GM23338 (cell line): Measurements from ENCODE around the gene ANP32A. TPM values are rescaled to one million over a fixed set of nuclear protein-coding genes. Genes with fewer than 3 reads are reported as not detected.

Source experiments
- ATAC-seq: fragments of 200-7000 bp; cut with Tn5 transposase; 3 replicates; pipeline ENCODE4 v1.9.1; 2020
- DNase-seq: peaks from one replicate; pipeline ENCODE4 v3.0.0-alpha.2; 2015; ENCODE audit warnings: low spot score
- H2AFZ ChIP-seq: fragments of 200-600 bp; sonication (generic); 2 replicates; pipeline ENCODE4 v1.8.0; 2016; ENCODE audit warnings: antibody characterized with exemption, mild to moderate bottlenecking, moderate library complexity
- H3F3A ChIP-seq: fragments of 200-600 bp; sonication (generic); replicated peaks from 2 replicates; pipeline ENCODE4 v1.8.0; 2017; ENCODE audit warnings: antibody characterized with exemption, mixed run types, low read depth
- H3K27ac ChIP-seq: fragments of 200-600 bp; sonication (generic); 2 replicates; pipeline ENCODE4 v1.6.1; 2016; ENCODE audit warnings: low read depth
- H3K27me3 ChIP-seq: fragments of 200-600 bp; sonication (generic); 2 replicates; pipeline ENCODE4 v1.8.0; 2016; ENCODE audit warnings: mild to moderate bottlenecking, mixed run types, moderate library complexity; ENCODE audit not compliant: insufficient read depth
- H3K36me3 ChIP-seq: fragments of 200-600 bp; sonication (generic); 2 replicates; pipeline ENCODE4 v1.8.0; 2016; ENCODE audit warnings: mild to moderate bottlenecking; ENCODE audit not compliant: insufficient read depth
- H3K4me1 ChIP-seq: fragments of 200-600 bp; sonication (generic); 2 replicates; pipeline ENCODE4 v1.8.0; 2016; ENCODE audit warnings: mild to moderate bottlenecking, moderate library complexity; ENCODE audit not compliant: insufficient read depth
- H3K4me2 ChIP-seq: fragments of 200-600 bp; sonication (generic); 2 replicates; pipeline ENCODE4 v1.7.1; 2017; ENCODE audit warnings: mixed run types
- H3K4me3 ChIP-seq: fragments of 200-600 bp; sonication (generic); 2 replicates; pipeline ENCODE4 v1.6.1; 2016; ENCODE audit warnings: mixed run types
- H3K79me2 ChIP-seq: fragments of 200-600 bp; sonication (generic); replicated peaks from 2 replicates; pipeline ENCODE4 v1.8.0; 2017; ENCODE audit warnings: mild to moderate bottlenecking; ENCODE audit not compliant: insufficient read depth
- H3K9me2 ChIP-seq: fragments of 200-600 bp; sonication (generic); 2 replicates; pipeline ENCODE4 v1.8.0; 2017; ENCODE audit not compliant: insufficient read depth
- H4K20me1 ChIP-seq: fragments of 200-600 bp; sonication (generic); replicated peaks from 2 replicates; pipeline ENCODE4 v1.8.0; 2017; ENCODE audit warnings: mild to moderate bottlenecking; ENCODE audit not compliant: insufficient read depth
- H3K27ac Mint-ChIP-seq: 2 replicates; pipeline ENCODE4 v1.8.0; 2020; ENCODE audit warnings: inconsistent platforms, mild to moderate bottlenecking, moderate library complexity, mixed read lengths
- H3K27me3 Mint-ChIP-seq: 3 replicates; pipeline ENCODE4 v1.8.0; 2022; ENCODE audit warnings: low read depth, mild to moderate bottlenecking, moderate library complexity, mixed read lengths, inconsistent platforms; ENCODE audit not compliant: insufficient read depth, poor library complexity
- H3K36me3 Mint-ChIP-seq: 3 replicates; pipeline ENCODE4 v1.8.0; 2021; ENCODE audit warnings: low read depth, mild to moderate bottlenecking, inconsistent platforms, moderate library complexity, mixed read lengths
- H3K4me1 Mint-ChIP-seq: 3 replicates; pipeline ENCODE4 v1.8.0; 2020; ENCODE audit warnings: mild to moderate bottlenecking, inconsistent platforms, mixed read lengths
- H3K4me3 Mint-ChIP-seq: 3 replicates; pipeline ENCODE4 v1.8.0; 2021; ENCODE audit warnings: moderate library complexity, mild to moderate bottlenecking, inconsistent platforms, mixed read lengths
- H3K9me3 Mint-ChIP-seq: 3 replicates; pipeline ENCODE4 v1.8.0; 2020; ENCODE audit warnings: moderate library complexity, mild to moderate bottlenecking, inconsistent platforms, mixed read lengths
- CREB1 ChIP-seq: fragments of 250-450 bp; sonication (Bioruptor Pico); IDR thresholded peaks from 2 replicates; pipeline ENCODE4 v1.5.0; 2020; ENCODE audit warnings: low read depth, mild to moderate bottlenecking, moderate library complexity
- EZH2phosphoT487 ChIP-seq: fragments of 200-600 bp; sonication (generic); IDR thresholded peaks from one replicate; pipeline ENCODE4 v1.8.1; 2018; ENCODE audit warnings: antibody characterized with exemption; ENCODE audit not compliant: unreplicated experiment
- JUNB ChIP-seq: IDR thresholded peaks from one replicate; pipeline ENCODE4 v1.6.1; 2016; ENCODE audit warnings: antibody characterized with exemption; ENCODE audit not compliant: unreplicated experiment
- NANOG ChIP-seq: IDR thresholded peaks from 2 replicates; pipeline ENCODE4 v1.6.1; 2016; ENCODE audit warnings: antibody characterized with exemption, borderline replicate concordance
- POLR2AphosphoS5 ChIP-seq: IDR thresholded peaks from 2 replicates; pipeline ENCODE4 v1.6.1; 2016; ENCODE audit warnings: antibody characterized with exemption, low read depth
- REST ChIP-seq: IDR thresholded peaks from one replicate; pipeline ENCODE4 v1.6.1; 2018; ENCODE audit warnings: antibody characterized with exemption; ENCODE audit not compliant: unreplicated experiment
- STAT1 ChIP-seq: IDR thresholded peaks from one replicate; pipeline ENCODE4 v1.6.1; 2016; ENCODE audit warnings: antibody characterized with exemption; ENCODE audit not compliant: unreplicated experiment
- ZNF114 ChIP-seq: fragments of 250-450 bp; sonication (Bioruptor Pico); IDR thresholded peaks from 2 replicates; pipeline ENCODE4 v1.5.0; 2020; ENCODE audit warnings: mild to moderate bottlenecking, moderate library complexity
- ZNF331 ChIP-seq: fragments of 250-450 bp; sonication (Bioruptor Pico); IDR thresholded peaks from 2 replicates; pipeline ENCODE4 v1.5.0; 2020; ENCODE audit warnings: low read depth, mild to moderate bottlenecking, moderate library complexity
- polyA plus RNA-seq: library from polyadenylated mRNA; unstranded; fragments of >200 nt; fragmentation: Nextera tagmentation; extraction: Ambion mirVana; gene quantifications from 2 replicates; pipeline ENCODE4 v1.2.1, GENCODE V29; 2016
- total RNA-seq: library from RNA; depleted of rRNA; stranded (reverse); fragments of >200 nt; shearing (Covaris generic); gene quantifications from 2 replicates; pipeline ENCODE4 v1.2.3, GENCODE V29; 2014
- TF ChIP-seq, protein P1 (sequence below), 2 experiments: fragments of 200-600 bp in 1 of 2; sonication (generic) in 1 of 2; conservative IDR thresholded peaks; 2 replicates each; pipeline versions ENCODE4 v1.5.1 to v1.6.1; 2016 to 2017; ENCODE audit warnings: antibody characterized with exemption in 2 of 2, low read depth in 2 of 2, mild to moderate bottlenecking in 2 of 2, moderate library complexity in 1 of 2

The ANP32A gene
- total and polyA plus RNA-seq, 2 experiments from 2014 or later = 204 to 304 TPM

GRCh38 chr15:68732451-68732850 lies 88.2 kb downstream of the ANP32A start (continued):
- TF ChIP-seq, protein P1, sequence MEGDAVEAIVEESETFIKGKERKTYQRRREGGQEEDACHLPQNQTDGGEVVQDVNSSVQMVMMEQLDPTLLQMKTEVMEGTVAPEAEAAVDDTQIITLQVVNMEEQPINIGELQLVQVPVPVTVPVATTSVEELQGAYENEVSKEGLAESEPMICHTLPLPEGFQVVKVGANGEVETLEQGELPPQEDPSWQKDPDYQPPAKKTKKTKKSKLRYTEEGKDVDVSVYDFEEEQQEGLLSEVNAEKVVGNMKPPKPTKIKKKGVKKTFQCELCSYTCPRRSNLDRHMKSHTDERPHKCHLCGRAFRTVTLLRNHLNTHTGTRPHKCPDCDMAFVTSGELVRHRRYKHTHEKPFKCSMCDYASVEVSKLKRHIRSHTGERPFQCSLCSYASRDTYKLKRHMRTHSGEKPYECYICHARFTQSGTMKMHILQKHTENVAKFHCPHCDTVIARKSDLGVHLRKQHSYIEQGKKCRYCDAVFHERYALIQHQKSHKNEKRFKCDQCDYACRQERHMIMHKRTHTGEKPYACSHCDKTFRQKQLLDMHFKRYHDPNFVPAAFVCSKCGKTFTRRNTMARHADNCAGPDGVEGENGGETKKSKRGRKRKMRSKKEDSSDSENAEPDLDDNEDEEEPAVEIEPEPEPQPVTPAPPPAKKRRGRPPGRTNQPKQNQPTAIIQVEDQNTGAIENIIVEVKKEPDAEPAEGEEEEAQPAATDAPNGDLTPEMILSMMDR (conservative IDR thresholded peaks at IDR 0.05; ENCODE audit: low read depth in 2 of 2) = no peak
- TF ChIP-seq ZNF331 (CRISPR knock-in tag) = no peak
- TF ChIP-seq REST = no peak
- TF ChIP-seq NANOG = no peak
- no peak for TF ChIP-seq EZH2phosphoT487
- TF ChIP-seq ZNF114 (CRISPR knock-in tag) = no peak
- TF ChIP-seq JUNB = no peak

DNA sequence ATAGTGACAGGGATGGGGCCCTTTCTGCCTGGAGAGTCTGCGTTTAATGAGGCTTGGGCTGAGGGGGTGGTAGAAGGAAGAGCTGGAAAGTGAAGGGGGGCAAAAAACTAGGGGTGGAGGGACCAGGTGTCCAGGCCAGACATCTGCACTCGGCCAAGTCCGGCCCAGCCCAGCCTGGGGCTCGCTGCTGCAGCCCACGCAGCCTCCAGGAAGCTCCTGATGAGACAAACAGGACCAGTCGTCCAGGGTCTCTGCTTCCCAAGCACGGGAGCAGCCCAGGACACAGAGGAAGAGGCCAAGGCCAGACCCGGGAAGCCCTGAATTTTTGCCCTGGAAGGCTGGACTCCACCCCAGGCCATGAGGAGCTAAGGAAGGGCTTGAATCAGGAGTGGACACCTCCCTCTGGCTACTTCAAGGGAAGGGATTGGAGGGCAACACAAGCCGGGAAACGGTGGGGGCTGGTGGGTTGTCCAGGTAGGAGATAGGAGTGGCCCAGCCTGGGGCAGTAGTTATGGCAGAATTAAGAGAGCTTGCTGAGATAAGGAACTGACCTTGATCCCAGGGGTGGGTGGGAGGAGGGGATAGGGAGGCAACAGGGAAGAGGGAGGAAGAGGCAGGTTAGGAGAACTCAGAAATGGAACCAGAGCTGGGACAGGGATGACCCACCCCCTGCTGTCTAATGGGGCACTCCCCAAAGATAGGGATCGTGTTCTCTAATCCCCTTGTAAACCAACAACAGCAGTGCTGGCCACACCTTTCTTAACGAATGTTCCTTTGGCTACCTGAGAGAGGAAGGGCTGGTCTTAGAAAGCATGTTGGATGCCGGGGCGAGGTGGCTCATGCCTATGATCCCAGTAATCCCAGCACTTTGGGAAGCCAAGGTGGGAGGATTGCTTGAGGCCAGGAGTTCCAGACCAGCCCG lies 89.5 kb downstream of the ANP32A start:
- ATAC-seq (peak; percentile 29), DNase-seq (no peak)
- H3K4me3 Mint-ChIP-seq = no peak overlapping the region
- TF ChIP-seq NANOG (no peak), JUNB (no peak), ZNF114 (CRISPR knock-in tag) (no peak), ZNF331 (CRISPR knock-in tag) (no peak), POLR2AphosphoS5 (no peak), EZH2phosphoT487 (no peak), STAT1 (no peak), CREB1 (CRISPR knock-in tag) (no peak)
- TF ChIP-seq, protein P1 (conservative IDR thresholded peaks at IDR 0.05; ENCODE audit: low read depth in 2 of 2) = no peak

More for the DNA sequence above, 89.5 kb downstream of the ANP32A start:
- Histone ChIP-seq H3K9me2 (no peaks in the 10 kb centered on the region), H3K4me3 (no peak overlapping the region), H3K4me1 (no peaks in the 10 kb centered on the region), H3K27ac (no peak overlapping the region), H4K20me1 (no peaks in the 10 kb centered on the region), H3K79me2 (no peaks in the 10 kb centered on the region), H3K36me3 (no peaks in the 10 kb centered on the region), H3K27me3 (no peaks in the 10 kb centered on the region), H3F3A (no peaks in the 10 kb centered on the region), H3K4me2 (no peak overlapping the region), H2AFZ (peak overlapping the region; percentile 78; the same call in 1 of the 2 replicates)
- Mint-ChIP-seq H3K36me3 (no peaks in the 10 kb centered on the region), H3K9me3 (no peaks in the 10 kb centered on the region), H3K27ac (no peak overlapping the region), H3K27me3 (peaks cover 6% of the 10 kb centered on the region), H3K4me1 (peaks cover 10% of the 10 kb centered on the region)
